HepG2 (cell line): ENCODE results near the gene MCFD2. TPM values are rescaled to one million over a fixed set of nuclear protein-coding genes. Genes with fewer than 3 reads are reported as not detected.
A peak's percentile ranks its signal among the peaks of the same experiment; 100 is the strongest.

Experiments used
- BCL6 ChIP-seq: IDR thresholded peaks from 2 replicates; pipeline ENCODE4 v1.6.1; 2016; ENCODE audit warnings: missing genetic modification reagents, missing compliant biosample characterization
- MAFK ChIP-seq, 2 experiments: IDR thresholded peaks in 1 of 2; conservative IDR thresholded peaks in 1 of 2; 2 replicates each; pipeline ENCODE4 v1.6.1; 2011; ENCODE audit warnings: improper control_type of control experiment in 2 of 2, low read length in 2 of 2
- MBD4 ChIP-seq: IDR thresholded peaks from 2 replicates; pipeline ENCODE4 v1.6.1; 2012; ENCODE audit warnings: low read length, inconsistent platforms, borderline replicate concordance
- REXO4 ChIP-seq: sonication (generic); formaldehyde crosslinking; IDR thresholded peaks from 2 replicates; pipeline ENCODE4 v1.8.0; 2022; ENCODE audit warnings: missing genetic modification reagents, mild to moderate bottlenecking, borderline replicate concordance
- ZNF3 ChIP-seq: IDR thresholded peaks from 2 replicates; pipeline ENCODE4 v1.7.0; 2017; ENCODE audit warnings: inconsistent platforms
- ZNF615 ChIP-seq: sonication (generic); formaldehyde crosslinking; IDR thresholded peaks from 2 replicates; pipeline ENCODE4 v1.5.0; 2020; ENCODE audit warnings: mild to moderate bottlenecking, missing genetic modification reagents, borderline replicate concordance
- ZNF777 ChIP-seq: sonication (generic); formaldehyde crosslinking; IDR thresholded peaks from 2 replicates; pipeline ENCODE4 v1.4.0; 2020; ENCODE audit warnings: missing genetic modification reagents
- ZNF841 ChIP-seq: sonication (generic); formaldehyde crosslinking; IDR thresholded peaks from 2 replicates; pipeline ENCODE4 v1.8.1; 2023; ENCODE audit warnings: missing genetic modification reagents, borderline replicate concordance
- polyA plus RNA-seq, 8 experiments: library from polyadenylated mRNA; depleted of rRNA in 3 of 8; stranded (reverse) in 7 of 8; unstranded in 1 of 8; fragments of >200 nt; fragmentation: Illumina TruSeq in 4 of 8; extraction: Trizol in 4 of 8; gene quantifications; 2 replicates each; pipeline versions ENCODE4 v1.2.1 to v1.2.3, GENCODE V29; 2011 to 2016; ENCODE audit warnings: low read depth in 4 of 8, missing spikeins in 1 of 8, mixed read lengths in 1 of 8; ENCODE audit not compliant: insufficient read depth in 1 of 8
- total RNA-seq, 5 experiments: library from RNA; depleted of rRNA; stranded (reverse); fragments of >200 nt; fragmentation: Illumina TruSeq; extraction: Trizol; gene quantifications; 2 replicates each; pipeline ENCODE4 v1.2.3, GENCODE V29; 2016; ENCODE audit warnings: low read depth in 1 of 5
- TF ChIP-seq, protein P1 (sequence below): sonication (generic); formaldehyde crosslinking; IDR thresholded peaks from 2 replicates; pipeline ENCODE4 v1.8.0; 2022; ENCODE audit warnings: mild to moderate bottlenecking, missing genetic modification reagents, borderline replicate concordance
- TF ChIP-seq, protein P2 (sequence below): sonication (generic); formaldehyde crosslinking; IDR thresholded peaks from 2 replicates; pipeline ENCODE4 v1.8.0; 2022; ENCODE audit warnings: missing genetic modification reagents, mild to moderate bottlenecking, borderline replicate concordance
- TF ChIP-seq, protein P3 (sequence below), 2 experiments: fragments of 450-650 bp in 1 of 2; sonication (generic) in 1 of 2; formaldehyde crosslinking in 1 of 2; IDR thresholded peaks; 2 replicates each; pipeline versions ENCODE4 v1.6.1 to v1.8.0; 2016 to 2022; ENCODE audit warnings: antibody characterized with exemption in 1 of 2, mild to moderate bottlenecking in 1 of 2, missing genetic modification reagents in 1 of 2
- TF ChIP-seq, protein P4 (sequence below): sonication (generic); formaldehyde crosslinking; IDR thresholded peaks from 2 replicates; pipeline ENCODE4 v1.4.0; 2020; ENCODE audit warnings: mild to moderate bottlenecking, missing genetic modification reagents
- TF ChIP-seq, protein P5 (sequence below): sonication (generic); formaldehyde crosslinking; IDR thresholded peaks from 2 replicates; pipeline ENCODE4 v1.5.0; 2020; ENCODE audit warnings: mild to moderate bottlenecking, missing genetic modification reagents, moderate library complexity

Gene MCFD2
- total and polyA plus RNA-seq, 2 of the 13 experiments (the other 11 are each of a cell fraction or from before 2014, with no cell fraction given) = 183 to 232 TPM

DNA sequence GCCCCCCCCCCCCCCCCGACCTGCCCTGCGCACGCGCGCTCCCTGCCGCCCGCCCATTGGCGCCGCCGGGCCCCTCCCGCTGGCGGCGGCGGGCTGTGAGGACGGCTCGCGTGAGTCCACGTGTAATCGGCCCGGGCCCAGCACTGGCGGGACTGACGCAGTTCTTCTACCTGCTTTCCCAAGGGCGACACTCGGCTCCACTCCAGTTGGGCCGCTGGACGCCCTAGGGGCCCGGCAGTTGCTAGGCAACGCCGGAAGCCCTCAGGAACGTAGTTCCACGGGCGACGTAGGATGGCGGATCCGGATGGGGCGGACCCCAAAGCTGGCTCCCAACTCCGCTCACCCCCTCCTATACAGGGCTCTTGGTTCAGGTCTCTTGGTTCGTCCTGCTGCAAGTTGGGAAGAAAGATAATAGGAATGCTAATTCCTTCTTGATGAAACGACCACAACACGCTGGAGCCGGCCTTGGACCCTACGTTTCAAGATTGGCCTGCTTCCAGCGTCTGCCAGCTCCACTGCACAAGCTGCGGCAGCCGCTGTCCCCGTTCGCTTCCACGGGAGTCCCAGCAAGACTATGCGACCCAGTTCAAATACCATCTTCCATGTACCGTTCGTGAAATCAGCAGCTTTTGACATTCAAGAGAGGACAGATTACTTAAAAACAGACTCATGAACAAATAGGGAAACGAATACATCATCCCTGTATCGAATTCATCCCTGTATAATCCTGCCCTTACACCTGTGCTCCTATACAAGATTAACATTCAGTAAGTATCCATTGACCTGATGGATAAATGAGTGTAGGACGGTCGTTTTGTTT lies 415 bp upstream of the MCFD2 start (continued):
- TF ChIP-seq, protein P1, sequence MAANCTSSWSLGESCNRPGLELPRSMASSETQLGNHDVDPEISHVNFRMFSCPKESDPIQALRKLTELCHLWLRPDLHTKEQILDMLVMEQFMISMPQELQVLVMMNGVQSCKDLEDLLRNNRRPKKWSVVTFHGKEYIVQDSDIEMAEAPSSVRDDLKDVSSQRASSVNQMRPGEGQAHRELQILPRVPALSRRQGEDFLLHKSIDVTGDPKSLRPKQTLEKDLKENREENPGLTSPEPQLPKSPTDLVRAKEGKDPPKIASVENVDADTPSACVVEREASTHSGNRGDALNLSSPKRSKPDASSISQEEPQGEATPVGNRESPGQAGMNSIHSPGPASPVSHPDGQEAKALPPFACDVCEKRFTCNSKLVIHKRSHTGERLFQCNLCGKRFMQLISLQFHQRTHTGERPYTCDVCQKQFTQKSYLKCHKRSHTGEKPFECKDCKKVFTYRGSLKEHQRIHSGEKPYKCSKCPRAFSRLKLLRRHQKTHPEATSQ (CRISPR knock-in tag) = no peak; the same call in 1 of the 2 replicates
- no peak for TF ChIP-seq ZNF841 (CRISPR knock-in tag)
- TF ChIP-seq, protein P2, sequence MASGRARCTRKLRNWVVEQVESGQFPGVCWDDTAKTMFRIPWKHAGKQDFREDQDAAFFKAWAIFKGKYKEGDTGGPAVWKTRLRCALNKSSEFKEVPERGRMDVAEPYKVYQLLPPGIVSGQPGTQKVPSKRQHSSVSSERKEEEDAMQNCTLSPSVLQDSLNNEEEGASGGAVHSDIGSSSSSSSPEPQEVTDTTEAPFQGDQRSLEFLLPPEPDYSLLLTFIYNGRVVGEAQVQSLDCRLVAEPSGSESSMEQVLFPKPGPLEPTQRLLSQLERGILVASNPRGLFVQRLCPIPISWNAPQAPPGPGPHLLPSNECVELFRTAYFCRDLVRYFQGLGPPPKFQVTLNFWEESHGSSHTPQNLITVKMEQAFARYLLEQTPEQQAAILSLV (CRISPR knock-in tag) = peak; percentile 87
- no peak for TF ChIP-seq MBD4
- peak; percentile 56; the same call in 1 of the 2 replicates for TF ChIP-seq ZNF615 (CRISPR knock-in tag)
- TF ChIP-seq, protein P3, sequence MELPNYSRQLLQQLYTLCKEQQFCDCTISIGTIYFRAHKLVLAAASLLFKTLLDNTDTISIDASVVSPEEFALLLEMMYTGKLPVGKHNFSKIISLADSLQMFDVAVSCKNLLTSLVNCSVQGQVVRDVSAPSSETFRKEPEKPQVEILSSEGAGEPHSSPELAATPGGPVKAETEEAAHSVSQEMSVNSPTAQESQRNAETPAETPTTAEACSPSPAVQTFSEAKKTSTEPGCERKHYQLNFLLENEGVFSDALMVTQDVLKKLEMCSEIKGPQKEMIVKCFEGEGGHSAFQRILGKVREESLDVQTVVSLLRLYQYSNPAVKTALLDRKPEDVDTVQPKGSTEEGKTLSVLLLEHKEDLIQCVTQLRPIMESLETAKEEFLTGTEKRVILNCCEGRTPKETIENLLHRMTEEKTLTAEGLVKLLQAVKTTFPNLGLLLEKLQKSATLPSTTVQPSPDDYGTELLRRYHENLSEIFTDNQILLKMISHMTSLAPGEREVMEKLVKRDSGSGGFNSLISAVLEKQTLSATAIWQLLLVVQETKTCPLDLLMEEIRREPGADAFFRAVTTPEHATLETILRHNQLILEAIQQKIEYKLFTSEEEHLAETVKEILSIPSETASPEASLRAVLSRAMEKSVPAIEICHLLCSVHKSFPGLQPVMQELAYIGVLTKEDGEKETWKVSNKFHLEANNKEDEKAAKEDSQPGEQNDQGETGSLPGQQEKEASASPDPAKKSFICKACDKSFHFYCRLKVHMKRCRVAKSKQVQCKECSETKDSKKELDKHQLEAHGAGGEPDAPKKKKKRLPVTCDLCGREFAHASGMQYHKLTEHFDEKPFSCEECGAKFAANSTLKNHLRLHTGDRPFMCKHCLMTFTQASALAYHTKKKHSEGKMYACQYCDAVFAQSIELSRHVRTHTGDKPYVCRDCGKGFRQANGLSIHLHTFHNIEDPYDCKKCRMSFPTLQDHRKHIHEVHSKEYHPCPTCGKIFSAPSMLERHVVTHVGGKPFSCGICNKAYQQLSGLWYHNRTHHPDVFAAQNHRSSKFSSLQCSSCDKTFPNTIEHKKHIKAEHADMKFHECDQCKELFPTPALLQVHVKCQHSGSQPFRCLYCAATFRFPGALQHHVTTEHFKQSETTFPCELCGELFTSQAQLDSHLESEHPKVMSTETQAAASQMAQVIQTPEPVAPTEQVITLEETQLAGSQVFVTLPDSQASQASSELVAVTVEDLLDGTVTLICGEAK (IDR thresholded peaks at IDR 0.05) = no peak
- TF ChIP-seq, protein P3 (CRISPR knock-in tag; IDR thresholded peaks at IDR 0.05) = peak; percentile 91
- TF ChIP-seq REXO4 (CRISPR knock-in tag) = 0 out of 2 replicates have a peak, but pooled peaks have one; percentile 50
- TF ChIP-seq, protein P4, sequence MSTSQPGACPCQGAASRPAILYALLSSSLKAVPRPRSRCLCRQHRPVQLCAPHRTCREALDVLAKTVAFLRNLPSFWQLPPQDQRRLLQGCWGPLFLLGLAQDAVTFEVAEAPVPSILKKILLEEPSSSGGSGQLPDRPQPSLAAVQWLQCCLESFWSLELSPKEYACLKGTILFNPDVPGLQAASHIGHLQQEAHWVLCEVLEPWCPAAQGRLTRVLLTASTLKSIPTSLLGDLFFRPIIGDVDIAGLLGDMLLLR = peak; percentile 98
- TF ChIP-seq MAFK (conservative IDR thresholded peaks at IDR 0.05 in 1 of 2, IDR thresholded peaks at IDR 0.05 in 1 of 2; ENCODE audit: low read length in 2 of 2) = no peak
- no peak for TF ChIP-seq BCL6 (CRISPR knock-in tag)
- TF ChIP-seq, protein P5, sequence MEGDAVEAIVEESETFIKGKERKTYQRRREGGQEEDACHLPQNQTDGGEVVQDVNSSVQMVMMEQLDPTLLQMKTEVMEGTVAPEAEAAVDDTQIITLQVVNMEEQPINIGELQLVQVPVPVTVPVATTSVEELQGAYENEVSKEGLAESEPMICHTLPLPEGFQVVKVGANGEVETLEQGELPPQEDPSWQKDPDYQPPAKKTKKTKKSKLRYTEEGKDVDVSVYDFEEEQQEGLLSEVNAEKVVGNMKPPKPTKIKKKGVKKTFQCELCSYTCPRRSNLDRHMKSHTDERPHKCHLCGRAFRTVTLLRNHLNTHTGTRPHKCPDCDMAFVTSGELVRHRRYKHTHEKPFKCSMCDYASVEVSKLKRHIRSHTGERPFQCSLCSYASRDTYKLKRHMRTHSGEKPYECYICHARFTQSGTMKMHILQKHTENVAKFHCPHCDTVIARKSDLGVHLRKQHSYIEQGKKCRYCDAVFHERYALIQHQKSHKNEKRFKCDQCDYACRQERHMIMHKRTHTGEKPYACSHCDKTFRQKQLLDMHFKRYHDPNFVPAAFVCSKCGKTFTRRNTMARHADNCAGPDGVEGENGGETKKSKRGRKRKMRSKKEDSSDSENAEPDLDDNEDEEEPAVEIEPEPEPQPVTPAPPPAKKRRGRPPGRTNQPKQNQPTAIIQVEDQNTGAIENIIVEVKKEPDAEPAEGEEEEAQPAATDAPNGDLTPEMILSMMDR (CRISPR knock-in tag) = no peak
- no peak for TF ChIP-seq ZNF3 (CRISPR knock-in tag)
- TF ChIP-seq ZNF777 = peak; percentile 62; the same call in 1 of the 2 replicates
